HL-60 (cell line): ENCODE results near the gene EXD1.

Experiments used
- DNase-seq, 2 experiments: peaks; one replicate each; pipeline ENCODE4 v3.0.0-alpha.2; 2010 to 2020; ENCODE audit warnings: low read depth in 1 of 2, low spot score in 1 of 2
- H3K27ac ChIP-seq: fragments of 250-450 bp; sonication (Bioruptor Pico); replicated peaks from 2 replicates; pipeline ENCODE4 v1.5.1; 2020; ENCODE audit warnings: mild to moderate bottlenecking, moderate library complexity
- H3K27me3 ChIP-seq: fragments of 250-450 bp; sonication (Bioruptor Pico); 2 replicates; pipeline ENCODE4 v1.5.1; 2021; ENCODE audit warnings: mild to moderate bottlenecking, moderate library complexity; ENCODE audit not compliant: insufficient read depth, poor library complexity, severe bottlenecking
- H3K4me3 ChIP-seq: replicated peaks from 2 replicates; pipeline ENCODE4 v1.5.1; 2011; ENCODE audit warnings: mild to moderate bottlenecking, control low read depth, low read length; ENCODE audit not compliant: insufficient read depth
- CTCF ChIP-seq: IDR thresholded peaks from one replicate; pipeline ENCODE4 v1.5.1; 2011; ENCODE audit warnings: low read length, control low read depth, inconsistent platforms; ENCODE audit not compliant: insufficient read depth
- GABPA ChIP-seq: IDR thresholded peaks from 2 replicates; pipeline ENCODE4 v1.6.1; 2012; ENCODE audit warnings: low read depth
- POLR2AphosphoS5 ChIP-seq: IDR thresholded peaks from 2 replicates; pipeline ENCODE4 v1.6.1; 2012; ENCODE audit warnings: low read depth
- REST ChIP-seq: IDR thresholded peaks from 2 replicates; pipeline ENCODE4 v1.6.1; 2012; ENCODE audit warnings: low read depth; ENCODE audit not compliant: insufficient replicate concordance
- SPI1 ChIP-seq: IDR thresholded peaks from 2 replicates; pipeline ENCODE4 v1.6.1; 2012; ENCODE audit warnings: low read depth, mild to moderate bottlenecking, borderline replicate concordance

Gene EXD1

GRCh38 chr15:41161336-41161735 lies 69.2 kb downstream of the EXD1 start:
- no peak overlapping the region for H3K4me3 ChIP-seq
- DNase-seq = no peak
- no peaks in the 10 kb centered on the region for H3K27me3 ChIP-seq
- no peak overlapping the region for H3K27ac ChIP-seq
- TF ChIP-seq CTCF (no peak), SPI1 (no peak), REST (no peak), GABPA (no peak), POLR2AphosphoS5 (no peak)

GRCh38 chr15:41160639-41161315 lies 69.8 kb downstream of the EXD1 start:
- TF ChIP-seq SPI1 = no peak
- no peak for TF ChIP-seq REST
- no peak for TF ChIP-seq POLR2AphosphoS5
- no peak for TF ChIP-seq GABPA
- no peak for TF ChIP-seq CTCF
- no peak overlapping the region for H3K4me3 ChIP-seq
- DNase-seq = no peak
- H3K27me3 ChIP-seq = no peaks in the 10 kb centered on the region
- H3K27ac ChIP-seq = no peak overlapping the region

GRCh38 chr15:41154412-41154811 lies 76.1 kb downstream of the EXD1 start:
- H3K4me3 ChIP-seq = no peak overlapping the region
- H3K27me3 ChIP-seq = no peaks in the 10 kb centered on the region
- H3K27ac ChIP-seq = no peak overlapping the region
- TF ChIP-seq GABPA = no peak
- TF ChIP-seq CTCF = no peak
- DNase-seq = no peak

- DNase-seq = no peak
- no peak overlapping the region for H3K4me3 ChIP-seq
- TF ChIP-seq POLR2AphosphoS5 (no peak), CTCF (no peak), GABPA (no peak), REST (no peak), SPI1 (no peak)
- no peaks in the 10 kb centered on the region for H3K27me3 ChIP-seq
- no peak overlapping the region for H3K27ac ChIP-seq
Observed at GRCh38 chr15:41153733-41154132, 76.8 kb downstream of the EXD1 start.
